RWPE1 (cell line): ENCODE results near the gene HDAC4.

Experiments used
- CTCF ChIA-PET: fragments of 350-600 bp; sonication (Branson Sonifier 250); formaldehyde crosslinking; extraction: SDS; loops from one replicate; lab custom pipeline; 2021; lab: Yijun Ruan, JAX
- POLR2A ChIA-PET: fragments of 400-600 bp; formaldehyde crosslinking; extraction: SDS; loops from one replicate; lab custom pipeline; 2020; ENCODE audit warnings: antibody characterized with exemption; ENCODE audit not compliant: low non-redundant PET; lab: Yijun Ruan, JAX
- DNase-seq: peaks from one replicate; pipeline ENCODE4 v3.0.0; 2012; ENCODE audit warnings: low spot score
- H3K27ac ChIP-seq: fragments of 450-650 bp; 2 replicates; pipeline ENCODE4 v1.5.1; 2017
- CTCF ChIP-seq: fragments of 450-650 bp; conservative IDR thresholded peaks from 2 replicates; pipeline ENCODE4 v1.5.1; 2017; ENCODE audit warnings: low read depth, mild to moderate bottlenecking

Gene HDAC4

DNA sequence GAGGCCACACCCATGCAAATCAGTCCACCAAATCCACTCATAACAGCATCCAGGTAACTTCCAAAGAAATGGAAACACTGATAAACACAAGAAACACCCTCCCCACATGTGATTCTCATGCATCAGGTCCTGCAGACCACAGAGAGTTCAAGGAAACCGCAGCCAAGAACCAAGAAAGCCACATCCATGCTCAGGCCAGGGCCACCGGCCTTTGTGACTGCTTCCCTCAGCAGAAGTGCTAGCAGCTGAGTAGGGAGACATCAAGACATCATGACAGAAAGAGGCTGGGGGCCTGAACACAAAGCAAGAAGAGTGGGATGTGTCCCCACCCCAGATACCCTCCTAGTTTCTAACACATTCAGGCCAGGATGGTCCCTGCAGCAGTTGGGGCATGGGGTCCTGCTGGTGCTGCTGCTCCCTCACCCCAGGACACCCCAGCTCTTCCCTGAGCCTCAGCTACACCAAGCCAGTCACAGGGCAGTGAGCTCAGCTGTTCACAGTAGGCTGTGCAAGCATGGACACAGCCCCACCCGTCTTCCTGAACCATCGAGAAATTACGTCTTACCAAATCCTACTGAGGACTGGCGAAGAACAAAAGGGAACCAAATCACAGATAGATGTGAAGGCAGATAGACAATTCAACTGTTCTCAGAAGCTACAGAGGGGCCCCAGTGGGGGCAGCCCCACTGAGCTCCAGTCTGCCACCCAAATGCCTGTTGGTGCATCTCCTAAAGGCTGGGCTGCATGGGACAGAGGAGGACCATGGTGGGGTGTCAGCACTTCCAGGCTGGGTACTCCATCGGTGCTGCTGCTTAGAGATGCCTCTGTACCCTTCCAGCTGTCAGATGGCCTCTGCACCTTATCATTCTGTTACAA is 60.9 kb downstream of the HDAC4 start:
- no peak overlapping the region for H3K27ac ChIP-seq
- DNase-seq = no peak
- TF ChIP-seq CTCF = no peak
- CTCF ChIA-PET = interaction anchor here (0.6 kb wide), 1 partner anchor 301 kb away, joined by 3 read pairs; no protein-coding TSS in a partner anchor
- POLR2A ChIA-PET = no interaction called here

- ChIA-PET POLR2A (no interaction called here), CTCF (no interaction called here)
- TF ChIP-seq CTCF = no peak
- DNase-seq = no peak
- H3K27ac ChIP-seq = no peak overlapping the region
Measured at GRCh38 chr2:239339241-239339640, 61.6 kb downstream of the HDAC4 start.

DNA sequence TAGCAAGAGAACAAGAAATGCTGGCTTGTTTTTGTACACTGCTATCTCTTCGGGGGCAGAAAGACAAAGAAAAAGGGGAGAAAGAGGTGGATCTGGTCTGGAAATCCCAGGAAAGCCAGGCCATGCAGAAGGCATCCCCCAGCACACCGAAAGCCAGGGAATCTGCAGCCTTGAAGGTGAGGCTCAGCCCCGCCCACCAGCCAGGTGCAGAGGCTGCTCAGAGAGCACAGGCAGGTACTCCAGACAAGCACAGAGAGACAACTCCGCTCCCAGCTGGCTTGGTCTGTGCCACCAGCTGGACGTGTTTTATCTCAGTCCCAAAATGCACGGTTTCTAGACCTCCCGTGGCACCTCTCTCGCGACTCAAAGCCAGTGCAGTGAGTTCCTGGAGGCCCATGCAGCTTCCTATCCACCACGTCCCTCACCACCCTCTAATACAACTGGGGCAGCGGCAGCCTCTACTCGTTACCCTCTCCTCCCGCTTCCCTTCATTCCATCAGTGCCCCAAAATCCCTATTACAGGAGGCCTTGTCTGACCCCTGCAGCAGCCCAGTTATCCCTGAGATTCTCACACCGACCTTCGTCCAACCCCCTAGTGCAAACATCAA is 62.8 kb downstream of the HDAC4 start:
- ChIA-PET CTCF (interaction anchor here (0.6 to 0.7 kb wide), 2 partner anchors 13 to 18 kb away, joined by 3 read pairs; no protein-coding TSS in a partner anchor), POLR2A (no interaction called here)
- no peak for DNase-seq
- no peak for TF ChIP-seq CTCF
- no peak overlapping the region for H3K27ac ChIP-seq

DNA sequence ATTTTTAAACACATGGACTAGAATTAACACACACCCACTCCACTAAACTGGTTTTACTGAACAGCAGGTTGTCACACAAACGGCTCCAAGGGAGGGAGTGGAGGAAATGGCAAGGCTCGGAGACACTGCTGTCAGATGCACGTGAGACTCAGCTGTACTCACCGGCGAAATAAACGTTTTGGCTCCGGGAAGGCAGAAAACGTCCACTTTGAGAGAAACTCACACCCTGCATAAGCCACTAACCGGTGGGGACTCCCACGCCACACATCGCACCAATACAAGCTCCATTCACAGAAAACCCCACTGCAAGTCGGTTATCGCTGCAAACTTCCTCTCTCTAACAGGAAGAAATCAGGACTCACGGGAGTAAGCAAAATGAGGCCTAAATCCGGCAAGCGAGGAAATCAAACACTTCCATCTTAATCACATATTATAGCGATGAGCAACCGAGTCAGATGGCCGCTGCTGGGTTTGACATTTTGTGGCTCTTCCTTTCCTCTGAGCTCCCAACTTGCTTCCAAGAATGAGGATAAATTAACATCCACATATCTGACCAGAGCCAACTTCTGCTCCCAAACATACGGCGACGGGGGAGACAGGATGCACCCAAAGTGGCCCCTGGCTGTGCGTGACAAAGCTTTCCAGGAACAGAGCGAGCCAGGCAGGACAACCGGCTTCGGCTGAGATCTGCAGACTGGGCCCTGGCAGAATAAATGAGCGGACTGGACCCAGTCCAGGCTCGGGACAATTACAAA is 63.5 kb downstream of the HDAC4 start:
- no peak for TF ChIP-seq CTCF
- CTCF ChIA-PET = interaction anchor here (1.1 kb wide), 1 partner anchor 85 kb away, joined by 5 read pairs; no protein-coding TSS in a partner anchor

GRCh38 chr2:239331560-239331959 is 69.3 kb downstream of the HDAC4 start:
- POLR2A ChIA-PET = no interaction called here
- CTCF ChIA-PET = interaction anchor here (0.6 kb wide), 1 partner anchor 11 kb away, joined by 3 read pairs; no protein-coding TSS in a partner anchor

More for the DNA sequence above, 63.5 kb downstream of the HDAC4 start:
- POLR2A ChIA-PET = no interaction called here
- no peak overlapping the region for H3K27ac ChIP-seq
- no peak for DNase-seq

More at GRCh38 chr2:239331560-239331959, 69.3 kb downstream of the HDAC4 start:
- TF ChIP-seq CTCF = no peak
- DNase-seq = no peak
- H3K27ac ChIP-seq = 0 out of 2 replicates have a peak overlapping the region, but pooled peaks have one; percentile 8
